ENCODE results near the gene SERPINE3.

SERPINE3 gene

GRCh38 chr13:51339354-51339753 lies at the start of gene SERPINE3:
SERPINE3 (plus strand) TSS chr13:51339691; CDS start chr13:51341092, 1,401 bp downstream.
- DNase-seq, result no peak

DNA sequence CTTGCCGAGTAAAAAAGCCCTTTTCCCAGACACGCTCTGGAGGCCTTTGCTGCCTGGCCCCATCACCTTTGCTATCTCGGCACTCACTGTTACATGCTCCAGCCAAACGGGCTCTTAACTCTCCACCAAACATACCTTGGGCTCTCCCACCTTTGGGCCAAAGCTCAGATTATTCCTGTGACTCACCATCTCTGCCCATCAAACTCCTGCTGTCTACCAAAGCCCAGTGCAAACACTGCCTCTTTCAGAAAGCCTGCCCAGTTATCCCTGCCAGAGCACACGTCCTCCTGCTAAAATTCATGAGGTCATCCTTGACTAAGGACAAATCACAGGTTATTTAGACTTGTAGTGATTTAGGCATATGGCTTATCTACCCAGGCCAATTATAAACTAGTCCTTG lies 48.1 kb upstream of the SERPINE3 start:
- DNase-seq, result peak; percentile 13

DNA sequence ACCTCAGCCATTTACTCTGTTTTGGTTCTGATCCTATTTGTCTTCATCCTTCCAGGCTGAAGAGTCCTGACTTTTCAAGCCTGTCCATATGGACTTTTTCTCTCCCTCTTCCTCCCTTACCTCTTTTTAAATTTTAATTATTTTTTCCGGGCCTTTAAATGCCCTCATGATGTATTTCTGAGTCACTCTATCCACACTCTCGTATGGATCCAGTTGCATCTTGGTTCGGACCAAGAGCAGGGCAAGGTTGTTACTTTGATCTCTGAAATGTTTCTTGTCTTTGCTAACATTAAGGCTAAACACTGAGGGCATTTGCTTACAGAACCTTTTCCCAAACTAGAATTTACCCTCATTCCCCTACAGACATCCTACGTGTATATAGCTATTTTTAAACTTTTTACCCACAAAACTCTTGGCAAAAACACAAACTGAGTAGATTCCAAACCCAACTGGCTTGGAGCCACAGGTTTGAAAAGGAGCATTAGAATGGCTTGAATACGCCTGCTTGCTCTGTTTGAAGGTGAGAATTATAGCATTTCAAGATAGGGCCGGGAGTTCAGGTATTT lies 47.4 kb upstream of the SERPINE3 start:
- no peak for DNase-seq

GRCh38 chr13:51297556-51297955 lies 41.9 kb upstream of the SERPINE3 start:
- peak; percentile 20 for DNase-seq

GRCh38 chr13:51298812-51299211 lies 40.7 kb upstream of the SERPINE3 start:
- no peak for DNase-seq

DNA sequence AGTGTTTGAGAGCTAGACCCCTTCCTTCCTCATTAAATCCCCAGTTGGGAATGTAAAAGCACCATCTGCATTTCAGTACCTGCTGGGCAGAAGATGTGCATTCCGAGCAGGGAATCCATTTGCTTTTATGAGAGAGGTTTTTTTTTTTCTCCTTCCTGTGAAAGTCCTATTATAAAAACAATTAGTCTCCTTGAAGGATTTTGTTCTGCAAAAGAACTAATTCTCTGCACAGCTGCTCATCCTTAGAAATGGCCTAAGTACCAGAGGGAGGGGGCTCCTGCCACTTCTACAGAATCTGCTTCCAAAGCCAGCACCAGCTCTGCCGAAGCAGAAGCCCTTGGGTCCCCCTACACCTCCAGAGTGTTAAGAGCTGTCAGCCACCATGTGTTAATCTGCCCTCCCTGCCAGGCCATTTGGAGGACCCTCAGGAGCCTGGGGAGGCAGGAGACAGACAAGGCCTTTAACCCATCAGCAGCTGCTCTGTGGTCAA lies 36.4 kb upstream of the SERPINE3 start:
- DNase-seq, result no peak

DNA sequence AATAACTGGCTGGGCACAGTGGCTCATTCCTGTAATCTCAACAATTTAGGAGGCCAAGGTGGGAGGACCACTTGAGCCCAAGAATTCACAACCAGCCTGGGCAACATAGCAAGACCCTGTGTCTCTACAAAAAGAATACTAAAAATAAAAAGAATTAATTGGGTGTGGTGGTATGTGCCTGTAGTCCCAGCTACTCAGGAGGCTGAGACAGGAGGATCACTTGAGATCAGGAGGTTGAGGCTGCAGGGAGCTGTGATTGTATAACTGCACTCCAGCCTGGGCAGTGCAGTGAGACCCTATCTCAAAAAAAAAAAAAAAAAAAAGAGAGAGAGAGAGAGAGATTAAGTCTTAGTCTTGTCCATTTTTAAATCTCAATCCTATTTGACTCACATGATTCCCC lies 35.6 kb upstream of the SERPINE3 start:
- DNase-seq, result no peak

DNA sequence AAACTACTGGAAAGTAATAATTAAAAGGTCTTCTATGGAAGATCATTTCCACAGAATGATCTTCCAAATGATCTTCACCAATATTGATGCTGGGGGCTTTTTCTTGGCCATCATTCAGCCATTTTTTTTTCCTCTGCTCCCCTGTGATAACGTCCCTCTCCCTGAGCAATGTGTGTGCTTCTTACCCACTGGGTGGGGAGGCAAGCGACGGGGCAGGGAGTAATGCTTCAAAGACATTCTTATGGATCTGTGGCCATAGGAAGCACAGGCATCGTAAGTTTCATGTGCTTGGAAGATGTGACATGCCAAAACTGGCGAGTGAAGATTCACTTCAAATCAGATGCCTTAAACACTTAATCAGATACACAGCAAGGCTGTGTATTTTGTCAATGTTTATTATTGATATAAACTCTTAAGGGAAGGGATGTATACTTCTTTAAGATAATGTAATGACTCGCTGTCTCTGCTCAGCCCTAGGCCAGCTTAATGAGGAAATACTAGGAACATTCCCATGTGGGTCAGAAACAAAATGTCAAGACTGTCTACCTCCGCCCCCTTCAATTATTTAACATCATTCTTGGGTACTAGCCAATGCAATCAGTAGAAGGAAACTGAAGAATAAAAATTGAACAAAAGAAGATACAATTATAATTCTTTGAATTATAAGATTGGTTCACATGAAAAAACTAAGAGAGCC lies 34.1 kb upstream of the SERPINE3 start:
- no peak for DNase-seq

DNA sequence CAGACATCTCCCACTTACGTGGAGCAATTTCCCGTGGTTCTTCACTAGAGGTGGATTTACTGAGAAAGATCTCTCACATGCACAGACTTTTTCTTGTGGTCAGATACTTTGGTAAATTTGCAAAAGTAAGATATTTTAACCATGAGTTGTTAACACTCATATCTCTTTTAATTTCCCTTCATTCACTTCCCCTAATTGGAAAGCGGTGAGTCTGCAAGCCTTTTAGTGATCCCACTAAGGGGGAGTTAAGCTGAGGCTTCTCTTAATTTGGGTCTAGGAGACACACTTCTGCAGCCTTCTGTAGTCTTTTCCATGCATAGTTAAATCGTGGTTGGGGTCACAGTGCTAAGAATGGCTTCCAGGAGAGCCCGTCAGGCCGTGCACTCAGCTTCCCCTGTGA lies 30.7 kb upstream of the SERPINE3 start:
- no peak for DNase-seq

GRCh38 chr13:51311231-51311630 lies 28.3 kb upstream of the SERPINE3 start:
- DNase-seq, result no peak

DNA sequence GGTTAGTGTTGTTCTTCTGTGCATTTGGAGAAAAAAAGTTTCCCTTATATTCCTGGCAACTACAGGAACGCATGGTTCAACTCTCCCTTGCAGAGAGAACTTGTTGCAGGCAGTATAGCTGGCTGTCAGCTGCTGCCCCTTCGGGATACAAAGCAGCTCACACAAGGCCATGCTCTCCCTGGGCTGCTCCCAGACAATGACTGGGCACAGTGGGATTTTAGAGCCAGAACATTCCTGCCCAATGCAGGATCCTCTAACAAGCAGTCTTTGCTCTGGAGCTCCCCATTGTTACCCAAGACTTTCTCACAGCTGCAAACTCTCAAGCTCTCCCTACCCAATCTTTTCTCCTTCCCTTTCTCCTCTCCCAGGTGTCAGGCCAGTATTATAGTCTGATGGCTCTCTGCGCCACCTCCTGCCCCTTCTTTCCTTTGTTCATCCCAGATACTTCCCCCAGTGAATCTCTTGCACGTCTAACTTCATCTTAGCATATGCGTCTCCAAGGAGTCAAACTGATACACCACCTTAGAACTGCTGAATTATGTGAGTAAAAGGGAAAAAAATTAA lies 27.5 kb upstream of the SERPINE3 start:
- DNase-seq, result no peak

DNA sequence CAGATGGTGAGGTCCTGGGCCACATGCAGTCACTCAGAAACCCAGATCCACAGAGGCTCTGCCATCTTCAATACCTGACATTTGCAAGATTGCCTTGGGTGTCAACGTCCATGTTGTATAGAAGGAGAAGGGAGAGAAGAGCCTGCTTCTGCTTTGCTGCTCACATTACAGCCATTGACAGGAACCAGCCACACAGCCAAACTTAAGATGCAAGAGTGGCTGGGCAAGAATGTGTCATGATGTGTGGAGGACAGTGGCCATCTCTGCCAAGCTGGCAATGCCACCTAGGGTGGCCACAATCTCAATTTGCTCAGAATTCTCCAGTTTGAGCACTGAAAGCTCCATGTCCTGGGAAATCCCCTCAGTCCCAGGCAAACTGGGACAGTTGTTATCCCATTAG lies 25.9 kb upstream of the SERPINE3 start:
- no peak for DNase-seq

DNA sequence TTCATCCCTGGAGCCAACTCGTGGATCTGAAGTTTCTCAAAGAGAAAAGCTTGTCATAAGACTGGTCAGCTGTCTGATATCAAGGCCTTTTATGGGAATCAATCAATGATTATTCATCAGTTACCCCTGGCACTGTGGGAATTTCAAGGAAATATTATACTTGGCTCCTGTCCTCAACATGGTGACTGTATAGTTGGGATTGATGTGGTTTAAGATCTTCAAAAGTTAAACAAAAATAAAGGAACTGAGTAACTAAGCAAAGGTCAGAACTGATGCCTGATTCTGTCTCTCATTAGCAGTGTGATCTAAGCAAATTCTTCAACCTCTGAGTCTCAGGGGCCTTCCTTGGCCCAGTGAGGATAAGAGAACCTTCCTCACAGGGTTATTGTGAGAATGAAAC lies 22.2 kb upstream of the SERPINE3 start:
- DNase-seq, result no peak

- DNase-seq, result no peak
These were observed 21.5 kb upstream of the SERPINE3 start for GRCh38 chr13:51318015-51318414.

GRCh38 chr13:51318876-51319275 lies 20.6 kb upstream of the SERPINE3 start:
- DNase-seq, result no peak

- no peak for DNase-seq
These were observed 17.7 kb upstream of the SERPINE3 start for GRCh38 chr13:51321836-51322235.

- DNase-seq, result no peak
These were observed 16.7 kb upstream of the SERPINE3 start for GRCh38 chr13:51322826-51323225.

GRCh38 chr13:51323824-51324511 lies 15.5 kb upstream of the SERPINE3 start:
- DNase-seq, result peak; percentile 13

GRCh38 chr13:51324714-51325420 lies 14.6 kb upstream of the SERPINE3 start:
- no peak for DNase-seq

- no peak for DNase-seq
These were observed 13.7 kb upstream of the SERPINE3 start for GRCh38 chr13:51325837-51326236.

GRCh38 chr13:51326777-51327176 lies 12.7 kb upstream of the SERPINE3 start:
- DNase-seq, result no peak

- no peak for DNase-seq
These were observed 11.5 kb upstream of the SERPINE3 start for GRCh38 chr13:51327961-51328360.

DNA sequence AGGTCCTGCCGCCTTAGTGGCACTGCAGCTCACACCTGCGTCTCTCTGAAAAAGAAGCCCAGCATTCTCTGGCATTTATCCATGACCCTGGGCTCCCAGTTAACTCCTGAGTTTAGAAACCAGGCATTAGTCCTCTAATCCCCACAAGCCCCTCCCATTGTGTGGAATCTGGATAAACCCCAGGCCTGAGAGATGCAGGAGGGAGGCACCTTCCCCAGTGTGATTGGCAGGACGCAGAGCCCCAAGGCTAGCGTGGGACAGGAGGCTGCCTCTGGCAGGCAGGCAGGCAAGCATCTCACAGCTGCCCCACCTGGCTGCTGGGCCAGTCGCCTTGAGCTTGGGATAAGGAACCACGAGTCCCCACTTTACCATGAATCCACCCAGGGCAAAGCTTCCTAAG lies 11.0 kb upstream of the SERPINE3 start:
- no peak for DNase-seq
